Measurements from ENCODE around the gene CYB5B. TPM values are rescaled to one million over a fixed set of nuclear protein-coding genes. Genes with fewer than 3 reads are reported as not detected.
A peak's percentile ranks its signal among the peaks of the same experiment; 100 is the strongest.

Gene CYB5B
- 31.0 and 99.4 TPM in 2 replicates for total RNA-seq (ENCODE audit: low replicate concordance)

DNA sequence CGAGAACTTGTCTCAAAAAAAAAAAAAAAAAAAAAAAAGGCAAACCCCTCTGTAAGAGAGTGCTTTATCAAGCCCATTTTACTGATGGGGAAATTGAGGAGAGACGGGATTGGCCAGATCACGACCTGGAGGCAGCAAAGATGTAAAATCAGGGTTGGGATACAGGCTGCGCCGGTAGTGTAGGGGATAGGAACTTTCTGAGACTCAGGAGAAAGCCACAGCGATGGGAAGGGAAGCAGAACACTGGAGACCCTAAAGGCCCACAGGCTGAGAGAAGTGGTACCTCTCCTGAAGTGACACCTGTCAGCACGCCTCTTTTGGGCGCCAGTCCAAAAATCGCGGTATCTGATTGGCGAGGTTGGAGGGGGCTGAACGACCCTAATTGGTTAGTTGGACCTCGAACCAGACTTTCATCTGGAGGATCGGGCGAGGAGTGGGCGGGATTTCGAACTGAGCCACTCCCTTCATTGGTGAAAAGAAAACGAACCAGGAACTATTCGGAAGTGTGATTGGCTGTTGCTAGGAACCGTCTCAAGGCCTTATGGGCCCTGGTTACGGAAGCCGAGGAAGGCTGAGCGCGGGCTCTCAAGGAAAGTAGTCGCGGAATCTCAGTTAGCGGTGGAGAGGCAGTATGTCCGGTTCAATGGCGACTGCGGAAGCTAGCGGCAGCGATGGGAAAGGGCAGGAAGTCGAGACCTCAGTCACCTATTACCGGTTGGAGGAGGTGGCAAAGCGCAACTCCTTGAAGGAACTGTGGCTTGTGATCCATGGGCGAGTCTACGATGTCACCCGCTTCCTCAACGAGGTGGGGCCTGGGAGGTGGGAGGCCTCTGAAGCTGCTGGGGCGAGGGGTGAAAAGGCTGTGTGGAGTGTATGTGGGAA is at the start of gene CYB5B:
CYB5B (plus strand) TSS at position 567 of the 882 bp plus-strand sequence; CDS start at position 632, 65 bp downstream.
- H3K4me3 ChIP-seq (ENCODE audit: low read depth, low read length): peak within 1 kb of the TSS; percentile 99
- DNase-seq (ENCODE audit: low read depth): peak; percentile 98
- TF ChIP-seq, protein P1, sequence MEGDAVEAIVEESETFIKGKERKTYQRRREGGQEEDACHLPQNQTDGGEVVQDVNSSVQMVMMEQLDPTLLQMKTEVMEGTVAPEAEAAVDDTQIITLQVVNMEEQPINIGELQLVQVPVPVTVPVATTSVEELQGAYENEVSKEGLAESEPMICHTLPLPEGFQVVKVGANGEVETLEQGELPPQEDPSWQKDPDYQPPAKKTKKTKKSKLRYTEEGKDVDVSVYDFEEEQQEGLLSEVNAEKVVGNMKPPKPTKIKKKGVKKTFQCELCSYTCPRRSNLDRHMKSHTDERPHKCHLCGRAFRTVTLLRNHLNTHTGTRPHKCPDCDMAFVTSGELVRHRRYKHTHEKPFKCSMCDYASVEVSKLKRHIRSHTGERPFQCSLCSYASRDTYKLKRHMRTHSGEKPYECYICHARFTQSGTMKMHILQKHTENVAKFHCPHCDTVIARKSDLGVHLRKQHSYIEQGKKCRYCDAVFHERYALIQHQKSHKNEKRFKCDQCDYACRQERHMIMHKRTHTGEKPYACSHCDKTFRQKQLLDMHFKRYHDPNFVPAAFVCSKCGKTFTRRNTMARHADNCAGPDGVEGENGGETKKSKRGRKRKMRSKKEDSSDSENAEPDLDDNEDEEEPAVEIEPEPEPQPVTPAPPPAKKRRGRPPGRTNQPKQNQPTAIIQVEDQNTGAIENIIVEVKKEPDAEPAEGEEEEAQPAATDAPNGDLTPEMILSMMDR (IDR thresholded peaks at IDR 0.05; ENCODE audit: insufficient read depth, low read length): no peak

GRCh38 chr16:69376393-69377059 is 47.9 kb upstream of the CYB5B start:
- H3K4me3 ChIP-seq (ENCODE audit: low read depth, low read length): no peak overlapping the region
- TF ChIP-seq, protein P1 (IDR thresholded peaks at IDR 0.05; ENCODE audit: insufficient read depth, low read length): no peak
- DNase-seq (ENCODE audit: low read depth): no peak

GRCh38 chr16:69378036-69378435 is 46.4 kb upstream of the CYB5B start:
- no peak overlapping the region for H3K4me3 ChIP-seq (ENCODE audit: low read depth, low read length)
- DNase-seq (ENCODE audit: low read depth): no peak
- TF ChIP-seq, protein P1 (IDR thresholded peaks at IDR 0.05; ENCODE audit: insufficient read depth, low read length): no peak

DNA sequence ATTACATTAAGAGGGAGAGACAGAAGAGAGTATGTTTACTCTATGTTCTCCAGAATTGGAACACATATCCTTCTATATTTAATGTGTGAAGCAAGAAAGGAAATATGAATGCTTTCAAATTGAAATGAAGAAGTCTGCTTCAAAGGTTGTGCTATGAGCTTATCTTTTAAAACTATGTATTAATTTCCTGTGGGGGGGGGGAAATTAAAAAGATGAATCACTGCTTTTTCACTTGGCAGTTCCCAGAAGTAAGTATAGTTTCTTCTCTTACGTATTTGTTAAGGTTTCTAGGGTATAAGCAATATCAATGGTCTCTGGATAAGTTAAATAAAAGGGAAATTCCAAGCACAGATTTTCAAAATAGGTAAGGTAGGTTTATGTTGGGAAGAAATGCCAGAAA is 45.7 kb upstream of the CYB5B start:
- peak; percentile 53 for DNase-seq (ENCODE audit: low read depth)
- TF ChIP-seq, protein P1 (IDR thresholded peaks at IDR 0.05; ENCODE audit: insufficient read depth, low read length): no peak
- H3K4me3 ChIP-seq (ENCODE audit: low read depth, low read length): no peak overlapping the region

DNA sequence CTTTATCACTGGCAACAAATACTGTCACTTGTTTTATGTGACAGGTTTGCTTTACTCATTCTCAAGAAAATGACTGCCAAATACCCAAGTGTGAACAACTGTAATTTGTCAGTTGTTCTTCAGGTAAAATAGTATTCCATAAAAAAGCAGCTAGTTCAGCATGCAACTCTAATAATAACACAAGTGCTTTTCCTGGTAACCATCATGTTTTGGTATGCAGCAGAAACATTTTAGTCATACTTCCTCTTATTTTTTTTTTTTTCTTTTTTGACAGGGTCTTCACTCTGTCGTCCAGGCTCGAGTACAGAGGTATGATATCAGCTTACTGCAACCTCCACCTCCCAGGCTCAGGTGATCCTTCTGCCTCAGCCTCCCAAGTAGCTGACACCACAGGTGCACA is 43.2 kb upstream of the CYB5B start:
- TF ChIP-seq, protein P1 (IDR thresholded peaks at IDR 0.05; ENCODE audit: insufficient read depth, low read length): no peak
- H3K4me3 ChIP-seq (ENCODE audit: low read depth, low read length): no peak overlapping the region
- DNase-seq (ENCODE audit: low read depth): no peak

DNA sequence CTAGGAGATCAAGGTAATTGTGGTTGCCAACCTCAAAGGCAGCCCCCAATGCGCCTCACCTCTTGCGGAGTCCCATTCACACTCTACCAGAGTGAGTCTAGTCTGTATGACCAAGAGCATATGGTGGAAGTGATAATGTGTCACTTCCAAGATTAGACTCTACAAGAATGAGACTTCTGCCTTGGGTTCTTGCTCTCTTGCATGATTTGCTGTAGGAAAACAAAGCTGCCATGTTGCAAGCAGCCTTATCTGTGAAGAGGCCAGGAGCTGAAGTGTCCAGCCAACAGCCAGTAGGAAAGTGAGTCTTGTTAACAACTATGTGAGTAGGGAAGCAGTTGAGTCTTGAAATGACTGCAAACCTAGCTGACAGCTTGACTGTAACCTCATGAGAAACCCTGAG is 42.0 kb upstream of the CYB5B start:
- no peak overlapping the region for H3K4me3 ChIP-seq (ENCODE audit: low read depth, low read length)
- TF ChIP-seq, protein P1 (IDR thresholded peaks at IDR 0.05; ENCODE audit: insufficient read depth, low read length): no peak
- DNase-seq (ENCODE audit: low read depth): no peak

Measured in fibroblast of the aortic adventitia (primary cell).